HCT116 (cell line): ENCODE results near the gene LIG1. TPM values are rescaled to one million over a fixed set of nuclear protein-coding genes. Genes with fewer than 3 reads are reported as not detected.

Source experiments
- ATAC-seq: fragments of 200-7000 bp; cut with Tn5 transposase; 2 replicates; pipeline ENCODE4 v1.9.1; 2020; ENCODE audit warnings: mild to moderate bottlenecking, moderate library complexity
- BruUV-seq: library from RNA; stranded (reverse); fragments of 400-500 nt; replicated peaks from 2 replicates; lab custom pipeline; 2021; lab: Mats Ljungman, UMichigan
- CTCF ChIA-PET: fragments of 300-600 bp; sonication (Branson Sonifier 250); formaldehyde crosslinking; loops from one replicate; lab custom pipeline; 2021; ENCODE audit warnings: antibody characterized with exemption; lab: Charles Lee
- POLR2A ChIA-PET: fragments of 300-600, 350-600 bp; sonication (Branson Sonifier 250); formaldehyde crosslinking; loops from one replicate; lab custom pipeline; 2021; ENCODE audit warnings: antibody characterized with exemption; lab: Charles Lee
- RAD21 ChIA-PET, 2 experiments: fragments of 300-600 bp; sonication (Branson Sonifier 250); formaldehyde crosslinking; loops; one replicate each; lab custom pipeline; 2023; ENCODE audit warnings: low total read pairs in 2 of 2; ENCODE audit not compliant: uncharacterized antibody in 2 of 2, unreplicated experiment in 2 of 2, low non-redundant PET in 1 of 2; lab: Charles Lee
- DNase-seq: peaks from one replicate; pipeline ENCODE4 v3.0.0-alpha.2; 2010; ENCODE audit warnings: low read depth, low spot score
- H2AFZ ChIP-seq: fragments of 200-600 bp; shearing (Covaris generic), sonication (generic); 2 replicates; pipeline ENCODE4 v1.6.1; 2017; ENCODE audit warnings: low read depth, mixed run types, mixed read lengths, antibody characterized with exemption, low read length; ENCODE audit not compliant: poor library complexity, severe bottlenecking
- H3K27ac ChIP-seq: 2 replicates; pipeline ENCODE4 v1.5.1; 2012; ENCODE audit warnings: low read depth, low read length
- H3K27me3 ChIP-seq: fragments of 200-600 bp; sonication (generic); 2 replicates; pipeline ENCODE4 v1.6.1; 2016; ENCODE audit warnings: mixed run types, low read length, mixed read lengths; ENCODE audit not compliant: insufficient read depth
- H3K36me3 ChIP-seq, 2 experiments: fragments of 200-500 bp in 1 of 2; fragments of 200-600 bp in 1 of 2; sonication (Bioruptor generic) in 1 of 2; sonication (generic) in 1 of 2; 2 replicates each; pipeline versions ENCODE4 v1.5.1 to v1.6.1; 2014 to 2016; ENCODE audit warnings: low read length in 2 of 2, inconsistent platforms in 1 of 2, mixed read lengths in 1 of 2, mixed run types in 1 of 2; ENCODE audit not compliant: insufficient read depth in 2 of 2, control insufficient read depth in 1 of 2
- H3K4me1 ChIP-seq, 2 experiments: fragments of 200-600 bp in 1 of 2; sonication (generic) in 1 of 2; 2 replicates each; pipeline versions ENCODE4 v1.5.1 to v1.6.1; 2012 to 2017; ENCODE audit warnings: low read length in 2 of 2, inconsistent platforms in 1 of 2, mild to moderate bottlenecking in 1 of 2, mixed read lengths in 1 of 2, mixed run types in 1 of 2, moderate library complexity in 1 of 2; ENCODE audit not compliant: insufficient read depth in 2 of 2, control insufficient read depth in 1 of 2
- H3K4me2 ChIP-seq: fragments of 200-600 bp; sonication (generic); 2 replicates; pipeline ENCODE4 v1.6.1; 2017; ENCODE audit warnings: mixed run types, low read length, mixed read lengths
- H3K4me3 ChIP-seq, 2 experiments: fragments of 200-600 bp in 1 of 2; sonication (generic) in 1 of 2; replicated peaks in 1 of 2; 2 replicates each; pipeline ENCODE4 v1.5.1; 2011 to 2016; ENCODE audit warnings: low read length in 2 of 2, control low read depth in 1 of 2, low read depth in 1 of 2, mild to moderate bottlenecking in 1 of 2, mixed read lengths in 1 of 2, mixed run types in 1 of 2
- H3K79me2 ChIP-seq: fragments of 200-600 bp; sonication (generic); 2 replicates; pipeline ENCODE4 v1.6.1; 2017; ENCODE audit warnings: mild to moderate bottlenecking, mixed run types, low read length, moderate library complexity, mixed read lengths; ENCODE audit not compliant: insufficient read depth
- H3K9ac ChIP-seq: fragments of 200-600 bp; sonication (generic); 2 replicates; pipeline ENCODE4 v1.6.1; 2016; ENCODE audit warnings: low read length, mixed read lengths
- H3K9me2 ChIP-seq: fragments of 200-600 bp; sonication (generic), shearing (Covaris generic); 2 replicates; pipeline ENCODE4 v1.6.1; 2017; ENCODE audit warnings: mixed run types, mild to moderate bottlenecking, moderate library complexity; ENCODE audit not compliant: insufficient read depth
- H3K9me3 ChIP-seq, 2 experiments: fragments of 200-500 bp in 1 of 2; fragments of 200-600 bp in 1 of 2; sonication (Bioruptor generic) in 1 of 2; sonication (generic) in 1 of 2; 2 replicates each; pipeline ENCODE4 v1.6.1; 2014 to 2017; ENCODE audit warnings: low read length in 2 of 2, mixed read lengths in 2 of 2, inconsistent platforms in 1 of 2, low read depth in 1 of 2, mild to moderate bottlenecking in 1 of 2, mixed run types in 1 of 2, moderate library complexity in 1 of 2; ENCODE audit not compliant: control insufficient read depth in 1 of 2, insufficient read depth in 1 of 2
- H4K20me1 ChIP-seq: fragments of 200-600 bp; sonication (generic), shearing (Covaris generic); 2 replicates; pipeline ENCODE4 v1.6.1; 2017; ENCODE audit warnings: mixed run types, mild to moderate bottlenecking, moderate library complexity; ENCODE audit not compliant: insufficient read depth
- CTCF ChIP-seq, 3 experiments: fragments of 200-600 bp in 1 of 3; sonication (generic) in 1 of 3; IDR thresholded peaks in 2 of 3; conservative IDR thresholded peaks in 1 of 3; 2 replicates each; pipeline ENCODE4 v1.5.1; 2012 to 2017; ENCODE audit warnings: low read depth in 2 of 3, low read length in 2 of 3, antibody characterized with exemption in 1 of 3, borderline replicate concordance in 1 of 3, control low read depth in 1 of 3, mild to moderate bottlenecking in 1 of 3, mixed read lengths in 1 of 3, mixed run types in 1 of 3, moderate library complexity in 1 of 3; ENCODE audit not compliant: insufficient read depth in 1 of 3
- EGR1 ChIP-seq: IDR thresholded peaks from 2 replicates; pipeline ENCODE4 v1.6.1; 2012; ENCODE audit warnings: low read depth
- JUND ChIP-seq: IDR thresholded peaks from 2 replicates; pipeline ENCODE4 v1.6.1; 2012
- MAX ChIP-seq: IDR thresholded peaks from 2 replicates; pipeline ENCODE4 v1.6.1; 2012
- POLR2AphosphoS5 ChIP-seq: IDR thresholded peaks from 2 replicates; pipeline ENCODE4 v1.6.1; 2011; ENCODE audit warnings: mild to moderate bottlenecking, low read depth, low read length, moderate library complexity
- SIN3A ChIP-seq: IDR thresholded peaks from 2 replicates; pipeline ENCODE4 v1.6.1; 2012; ENCODE audit warnings: low read depth
- SP1 ChIP-seq: IDR thresholded peaks from 2 replicates; pipeline ENCODE4 v1.6.1; 2012; ENCODE audit warnings: low read depth
- TCF7L2 ChIP-seq: IDR thresholded peaks from 2 replicates; pipeline ENCODE4 v1.7.0; 2011; ENCODE audit warnings: borderline replicate concordance, inconsistent platforms; ENCODE audit not compliant: insufficient read depth, insufficient read length; ENCODE audit errors: extremely low read depth
- ZFX ChIP-seq: fragments of 450-650 bp; IDR thresholded peaks from 2 replicates; pipeline ENCODE4 v1.6.1; 2017
- ZNF274 ChIP-seq: fragments of 200-500 bp; sonication (Bioruptor generic); IDR thresholded peaks from 2 replicates; pipeline ENCODE4 v1.6.1; 2014; ENCODE audit warnings: mild to moderate bottlenecking, low read depth, low read length, inconsistent platforms
- intact Hi-C: fragments of 100-400 bp; cut with micrococcal nuclease; formaldehyde crosslinking; loops from 2 replicates; pipeline ENCODE4 v1.10.0; 2022
- total RNA-seq: library from RNA; stranded (reverse); gene quantifications from one replicate; pipeline ENCODE4 v1.2.1, GENCODE V29; 2021; ENCODE audit not compliant: unreplicated experiment

LIG1 gene
- total RNA-seq, 1 experiment from 2014 or later = 122 TPM

GRCh38 chr19:48123907-48124651 is 46.1 kb downstream of the LIG1 start:
- H3K27ac ChIP-seq = no peak overlapping the region
- no peak overlapping the region for H3K9ac ChIP-seq
- H3K36me3 ChIP-seq = peaks cover 7 to 41% of the 10 kb centered on the region in 2 experiments
- H3K9me2 ChIP-seq = no peaks in the 10 kb centered on the region
- ChIA-PET POLR2A (interaction anchor here (1.0 kb wide), 1 partner anchor 13 kb away, joined by 4 read pairs; the partner anchor contains the start of gene PLA2G4C), CTCF (no interaction called here), RAD21 (no interaction called here)
- BruUV-seq = no TSS peak
- peaks cover 0 to 10% of the 10 kb centered on the region in 2 experiments; a peak in 2 of 4 replicates for H3K4me1 ChIP-seq
- H3K79me2 ChIP-seq = no peaks in the 10 kb centered on the region
- no peak for TF ChIP-seq ZNF274
- no peak for TF ChIP-seq ZFX
- 0 out of 2 replicates have a peak, but pooled peaks have one; percentile 17 for TF ChIP-seq SP1
- TF ChIP-seq SIN3A = no peak
- 0 out of 6 replicates have a peak, but pooled peaks of 1 of the 3 experiments have one; percentile 7 for TF ChIP-seq CTCF (IDR thresholded peaks at IDR 0.05 in 2 of 3, conservative IDR thresholded peaks at IDR 0.05 in 1 of 3; ENCODE audit: borderline replicate concordance in 1 of 3, insufficient read depth in 1 of 3, low read depth in 2 of 3, low read length in 2 of 3)
- peak; percentile 70 for TF ChIP-seq EGR1
- no peak for TF ChIP-seq POLR2AphosphoS5
- peak; percentile 17; the same call in 1 of the 2 replicates for TF ChIP-seq MAX
- TF ChIP-seq JUND = peak; percentile 12; the same call in 1 of the 2 replicates
- TF ChIP-seq TCF7L2 = no peak
- no peaks in the 10 kb centered on the region for H3K9me3 ChIP-seq
- peak; percentile 39 for DNase-seq
- H3K4me2 ChIP-seq = no peak overlapping the region
- intact Hi-C loops = no loop called here
- H2AFZ ChIP-seq = no peak overlapping the region
- no peaks in the 10 kb centered on the region for H3K27me3 ChIP-seq
- H3K4me3 ChIP-seq = no peak overlapping the region
- H4K20me1 ChIP-seq = no peaks in the 10 kb centered on the region
- ATAC-seq = peak; percentile 78
